ENCODE results near the gene FBH1.

DNA sequence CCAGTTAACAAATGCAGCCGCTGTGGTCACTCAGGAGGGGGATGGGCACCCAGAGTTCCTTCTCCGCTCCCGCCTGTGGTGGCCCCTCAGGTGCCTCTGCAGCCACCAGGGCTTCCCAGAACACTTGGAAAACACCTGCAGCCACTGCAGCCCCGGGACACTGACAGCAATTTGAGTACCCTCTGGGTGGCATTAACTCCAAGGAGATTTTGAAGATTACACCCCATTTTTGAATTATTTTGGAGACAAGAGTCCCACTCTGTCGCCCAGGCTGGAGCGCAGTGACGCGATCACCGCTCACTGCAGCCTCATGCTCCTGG is 55.1 kb downstream of the FBH1 start:
- TF ChIP-seq, protein P1, sequence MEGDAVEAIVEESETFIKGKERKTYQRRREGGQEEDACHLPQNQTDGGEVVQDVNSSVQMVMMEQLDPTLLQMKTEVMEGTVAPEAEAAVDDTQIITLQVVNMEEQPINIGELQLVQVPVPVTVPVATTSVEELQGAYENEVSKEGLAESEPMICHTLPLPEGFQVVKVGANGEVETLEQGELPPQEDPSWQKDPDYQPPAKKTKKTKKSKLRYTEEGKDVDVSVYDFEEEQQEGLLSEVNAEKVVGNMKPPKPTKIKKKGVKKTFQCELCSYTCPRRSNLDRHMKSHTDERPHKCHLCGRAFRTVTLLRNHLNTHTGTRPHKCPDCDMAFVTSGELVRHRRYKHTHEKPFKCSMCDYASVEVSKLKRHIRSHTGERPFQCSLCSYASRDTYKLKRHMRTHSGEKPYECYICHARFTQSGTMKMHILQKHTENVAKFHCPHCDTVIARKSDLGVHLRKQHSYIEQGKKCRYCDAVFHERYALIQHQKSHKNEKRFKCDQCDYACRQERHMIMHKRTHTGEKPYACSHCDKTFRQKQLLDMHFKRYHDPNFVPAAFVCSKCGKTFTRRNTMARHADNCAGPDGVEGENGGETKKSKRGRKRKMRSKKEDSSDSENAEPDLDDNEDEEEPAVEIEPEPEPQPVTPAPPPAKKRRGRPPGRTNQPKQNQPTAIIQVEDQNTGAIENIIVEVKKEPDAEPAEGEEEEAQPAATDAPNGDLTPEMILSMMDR (IDR thresholded peaks at IDR 0.05): no peak
- TF ChIP-seq POLR2A (IDR thresholded peaks at IDR 0.05): no peak

Data from right lobe of liver (tissue), 4 donors.